HG02870 (cell line): Measurements from ENCODE around the gene EGFLAM.

ENCODE experiments used
- ATAC-seq: cut with Tn5 transposase; IDR thresholded peaks from one replicate; pipeline ENCODE4 v1.9.1; 2021; ENCODE audit warnings: mild to moderate bottlenecking, moderate library complexity; ENCODE audit not compliant: unreplicated experiment

EGFLAM gene

DNA sequence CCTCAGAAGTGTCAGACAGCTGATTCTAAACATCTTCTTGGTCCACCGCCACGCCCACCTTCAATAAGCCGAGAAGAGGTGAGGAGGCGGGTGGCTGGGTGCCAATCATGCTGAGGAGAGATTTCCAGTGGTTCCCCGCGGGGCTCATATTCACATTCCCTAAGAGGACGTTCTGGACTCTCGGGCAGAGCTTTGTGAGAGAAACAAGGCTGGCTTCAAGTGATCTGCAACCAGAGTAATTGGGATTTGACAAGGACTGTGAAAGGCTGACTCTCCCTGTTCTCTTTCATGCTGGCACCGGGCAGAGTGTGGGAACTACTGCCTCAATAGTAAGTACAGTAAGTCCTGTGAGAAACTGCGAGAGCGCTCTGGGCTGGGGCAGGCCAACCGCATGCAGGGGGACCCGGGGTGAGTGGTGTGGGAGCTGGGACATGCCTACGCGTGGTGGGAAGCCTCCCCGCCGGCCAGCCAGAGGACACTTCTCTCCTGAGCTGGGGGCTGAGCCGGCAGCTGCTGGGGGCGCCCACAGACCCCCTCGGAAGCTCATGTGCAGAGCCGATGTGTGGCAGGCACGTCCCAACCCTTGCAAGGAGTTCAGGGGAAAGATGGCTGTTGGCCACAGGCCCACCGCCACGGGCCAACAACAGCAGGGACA, 187.1 kb downstream of the EGFLAM start:
- no peak for ATAC-seq

DNA sequence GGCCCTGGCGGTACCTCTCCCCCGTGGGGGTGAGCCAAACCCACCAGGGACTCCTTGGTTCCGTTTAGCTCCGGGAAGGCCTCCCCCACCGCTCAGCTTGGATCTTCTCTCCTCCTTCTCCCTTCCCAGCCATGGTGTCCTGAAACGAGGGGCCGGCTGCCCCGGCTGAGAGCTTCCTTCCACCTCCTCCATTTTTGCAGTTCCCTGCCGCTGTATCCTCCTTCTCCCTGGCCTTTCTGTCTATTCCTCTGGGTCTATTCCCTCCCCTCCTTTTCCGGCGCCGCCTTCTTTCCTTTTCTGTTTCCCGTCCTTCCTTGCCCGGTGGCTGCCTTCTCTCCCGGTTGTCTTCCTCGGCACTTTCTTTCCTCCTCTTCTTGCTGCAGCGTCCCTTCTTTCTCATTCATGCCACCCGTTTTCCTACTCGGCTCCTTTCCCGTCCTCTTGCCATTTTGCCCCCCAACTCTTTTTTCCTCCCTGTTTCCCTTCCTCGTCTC, 187.7 kb downstream of the EGFLAM start:
- no peak for ATAC-seq

DNA sequence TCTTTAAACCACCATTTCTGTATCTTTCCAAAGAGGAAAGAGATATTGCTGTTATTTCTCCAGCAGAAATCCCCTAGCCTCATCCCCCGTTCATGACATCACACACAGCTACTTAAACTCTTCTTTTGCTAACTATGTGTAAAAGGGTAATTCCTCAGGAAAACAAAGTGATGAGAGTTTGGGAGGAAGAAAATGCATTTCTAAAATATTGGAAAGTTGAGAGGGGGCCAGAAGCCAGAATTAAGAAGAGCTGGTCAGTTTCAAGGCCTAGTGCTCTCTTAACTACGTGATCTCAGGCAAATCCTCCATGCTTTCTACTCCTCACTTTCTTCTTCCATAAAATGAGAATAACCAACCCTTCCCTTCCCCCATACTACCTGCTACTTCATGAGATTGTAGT, 188.7 kb downstream of the EGFLAM start:
- ATAC-seq, result no peak

DNA sequence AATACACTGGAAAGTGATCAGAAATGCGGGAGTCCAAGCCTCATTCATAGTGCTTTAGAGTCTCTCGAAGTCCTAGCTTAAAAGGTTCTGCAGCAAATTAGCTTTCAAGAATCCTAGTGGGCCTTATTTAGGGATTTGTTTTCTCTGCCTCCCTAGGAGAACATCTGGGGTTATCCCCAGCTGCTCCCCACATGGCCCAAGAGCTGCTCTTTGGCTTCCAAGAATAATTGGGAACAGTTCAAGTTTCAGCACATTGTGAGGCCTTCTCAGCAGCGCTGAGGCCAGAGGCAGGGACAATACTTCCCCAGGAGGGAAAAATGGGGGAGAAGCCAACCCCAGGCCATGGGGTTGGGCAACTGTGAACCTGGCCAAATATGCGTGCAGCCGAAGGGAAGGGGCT, 189.4 kb downstream of the EGFLAM start:
- ATAC-seq, result no peak

DNA sequence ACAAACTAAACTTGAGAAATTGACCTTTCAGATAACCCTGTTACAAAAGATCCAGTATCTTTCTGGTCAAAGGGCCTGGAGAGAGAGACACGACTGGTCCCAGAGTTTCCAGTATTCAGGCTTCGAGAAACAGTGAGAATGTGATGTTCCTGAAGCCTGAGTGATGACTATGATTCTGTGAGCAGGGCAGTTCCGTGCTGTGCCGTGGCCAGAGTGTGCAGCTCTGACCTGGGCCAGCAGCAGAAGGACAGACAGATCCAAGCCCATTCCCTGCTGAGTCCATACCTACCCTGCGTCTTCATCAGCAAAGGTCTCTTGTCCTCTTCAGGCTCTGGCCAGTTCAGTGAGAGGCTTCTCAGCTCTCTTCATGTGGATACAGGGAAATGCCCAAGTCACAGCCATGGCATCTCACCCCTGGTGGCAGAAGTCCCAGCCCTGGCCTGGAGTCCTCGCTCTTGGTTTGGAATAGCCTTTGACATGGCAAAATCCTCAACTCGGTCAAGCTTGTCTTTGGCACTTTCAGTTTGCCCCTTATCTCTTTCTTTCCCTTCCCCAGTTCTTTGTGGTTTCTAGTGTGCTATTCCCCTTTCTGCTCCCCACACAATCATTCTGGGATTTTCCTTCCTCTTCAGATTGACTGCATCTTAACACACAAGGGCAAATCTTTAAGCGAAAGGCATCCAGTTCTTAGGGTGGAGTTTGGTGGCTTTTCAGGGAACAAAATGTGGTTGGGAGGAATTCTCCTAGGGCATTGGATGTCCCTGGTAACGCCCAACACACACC, 190.4 kb downstream of the EGFLAM start:
- no peak for ATAC-seq

DNA sequence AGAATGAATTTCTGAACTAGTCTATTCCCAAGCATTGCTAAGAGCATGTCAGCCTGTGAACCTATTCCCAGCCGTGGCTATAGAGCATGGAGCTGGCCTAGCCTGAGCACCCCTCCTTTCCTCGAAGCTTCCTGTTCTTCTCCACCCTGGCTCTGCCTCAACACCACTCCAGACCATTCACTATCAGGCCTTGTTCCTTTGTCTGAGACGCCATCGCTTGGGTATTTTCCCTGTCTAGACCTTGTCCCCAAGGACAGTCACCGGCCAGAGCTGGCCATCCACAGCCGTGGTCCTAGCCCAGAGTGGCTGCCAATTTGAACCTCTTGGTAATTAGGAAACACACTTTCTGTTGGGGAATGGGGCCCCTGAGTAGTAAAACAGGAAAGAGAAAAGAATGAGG, 192.3 kb downstream of the EGFLAM start:
- no peak for ATAC-seq

DNA sequence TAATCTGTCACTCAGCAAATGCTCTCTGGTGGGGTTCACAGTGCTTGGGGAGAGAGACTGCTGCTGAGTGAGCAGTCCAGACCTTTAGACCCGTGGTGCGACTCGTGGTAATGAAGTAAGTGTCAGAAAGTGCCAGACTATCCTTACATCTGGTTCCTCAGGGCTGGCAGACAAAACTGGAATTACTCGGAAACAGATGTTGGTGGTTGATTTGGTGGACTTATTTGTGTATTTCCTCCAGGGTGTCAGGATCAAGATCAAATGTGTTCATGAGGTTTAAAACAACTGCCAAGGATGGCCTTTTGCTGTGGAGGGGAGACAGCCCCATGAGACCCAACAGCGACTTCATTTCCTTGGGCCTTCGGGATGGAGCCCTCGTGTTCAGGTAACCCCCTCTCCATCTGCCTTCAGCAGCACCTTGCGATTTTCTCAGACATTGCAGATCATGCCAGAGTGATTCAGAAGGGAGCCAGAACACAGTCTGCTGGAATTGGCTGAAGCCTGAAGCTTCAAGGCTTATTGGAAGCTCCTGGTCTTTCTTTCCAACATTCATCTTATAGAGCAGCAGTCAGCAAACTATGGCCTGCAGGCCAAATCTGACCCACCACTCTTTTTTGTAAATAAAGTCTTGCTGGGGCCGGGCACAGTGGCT, 192.8 kb downstream of the EGFLAM start:
- no peak for ATAC-seq

DNA sequence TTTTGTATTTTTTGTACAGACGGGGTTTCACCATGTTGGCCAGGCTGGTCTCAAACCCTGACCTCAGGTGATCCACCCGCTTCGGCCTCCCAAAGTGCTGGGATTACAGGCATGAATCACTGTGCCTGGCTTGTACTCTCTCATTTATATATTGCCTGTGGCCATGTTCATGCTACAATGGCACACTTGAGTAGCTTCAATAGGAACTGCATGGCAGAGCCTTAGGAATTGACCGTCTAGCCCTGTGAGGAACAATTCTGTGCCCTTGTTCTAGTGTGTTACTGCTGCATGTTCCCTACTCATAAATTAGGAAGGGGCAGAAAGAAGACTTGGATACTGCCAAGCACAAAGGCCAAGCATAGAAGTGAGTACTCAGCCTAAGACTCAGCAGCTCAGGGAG, 193.8 kb downstream of the EGFLAM start:
- ATAC-seq, result no peak

DNA sequence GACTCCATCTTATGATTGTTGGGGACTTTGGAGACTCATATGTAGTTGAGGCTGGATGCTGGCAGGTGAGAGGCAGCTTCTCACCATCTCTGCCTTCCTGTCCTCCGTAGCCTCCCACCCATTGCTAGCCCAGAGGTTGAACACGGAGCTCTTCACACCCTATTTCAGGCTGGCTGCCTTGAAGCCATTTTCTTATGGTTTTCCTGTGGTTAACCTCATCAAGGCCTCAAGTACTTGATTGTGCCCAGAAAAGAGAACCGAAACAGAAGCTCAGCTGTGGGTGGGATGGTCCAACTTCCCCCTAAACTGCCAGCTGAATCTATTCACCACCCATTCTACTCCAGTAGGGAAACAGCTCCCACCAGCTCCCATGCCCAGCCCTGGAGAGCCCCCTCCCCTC, 195.1 kb downstream of the EGFLAM start:
- peak; percentile 99 for ATAC-seq

DNA sequence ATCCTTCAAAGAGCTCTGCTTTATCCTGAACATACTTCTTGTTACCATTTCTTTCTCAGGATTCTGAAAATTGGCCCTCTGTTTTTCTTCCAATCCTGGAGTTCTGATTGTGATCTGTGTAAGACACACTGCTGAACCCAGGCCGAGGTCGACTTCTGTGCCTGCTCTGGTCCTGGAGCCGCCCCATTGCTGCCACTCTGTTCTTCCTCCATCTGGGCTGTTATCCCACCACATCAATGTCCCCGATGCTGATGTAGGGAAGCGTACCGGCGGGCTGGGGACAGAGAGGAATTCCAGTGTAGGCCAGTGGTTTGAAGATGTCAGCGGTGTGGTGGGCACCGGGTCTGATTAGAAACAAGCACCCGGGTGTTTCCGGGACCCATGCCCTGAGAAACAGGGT, 195.6 kb downstream of the EGFLAM start:
- ATAC-seq, result no peak

DNA sequence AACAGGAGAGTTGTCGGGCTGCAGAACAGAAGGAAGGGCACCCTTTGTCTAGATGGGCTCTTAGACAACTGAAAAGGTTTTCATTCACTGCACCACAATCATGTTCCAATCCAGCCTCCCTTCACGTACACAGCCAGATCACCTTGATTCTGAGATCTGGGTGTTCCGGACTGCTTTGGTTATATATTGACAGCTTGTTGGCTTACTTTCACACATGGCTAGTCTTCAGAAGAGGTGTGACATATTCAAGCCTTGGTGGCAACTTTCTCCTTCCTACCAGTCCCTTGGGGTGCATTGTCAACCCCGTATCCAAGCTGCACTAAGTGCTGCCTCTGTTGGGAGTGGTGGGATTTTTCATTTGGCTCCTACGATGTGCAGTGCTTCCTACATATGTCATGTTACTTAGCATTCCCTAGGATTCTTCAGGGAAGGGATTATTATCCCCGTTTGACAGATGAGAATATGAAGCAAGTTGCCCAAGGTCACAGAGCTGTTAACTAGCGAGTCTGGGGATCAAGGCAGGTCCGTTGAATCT, 197.5 kb downstream of the EGFLAM start:
- no peak for ATAC-seq

DNA sequence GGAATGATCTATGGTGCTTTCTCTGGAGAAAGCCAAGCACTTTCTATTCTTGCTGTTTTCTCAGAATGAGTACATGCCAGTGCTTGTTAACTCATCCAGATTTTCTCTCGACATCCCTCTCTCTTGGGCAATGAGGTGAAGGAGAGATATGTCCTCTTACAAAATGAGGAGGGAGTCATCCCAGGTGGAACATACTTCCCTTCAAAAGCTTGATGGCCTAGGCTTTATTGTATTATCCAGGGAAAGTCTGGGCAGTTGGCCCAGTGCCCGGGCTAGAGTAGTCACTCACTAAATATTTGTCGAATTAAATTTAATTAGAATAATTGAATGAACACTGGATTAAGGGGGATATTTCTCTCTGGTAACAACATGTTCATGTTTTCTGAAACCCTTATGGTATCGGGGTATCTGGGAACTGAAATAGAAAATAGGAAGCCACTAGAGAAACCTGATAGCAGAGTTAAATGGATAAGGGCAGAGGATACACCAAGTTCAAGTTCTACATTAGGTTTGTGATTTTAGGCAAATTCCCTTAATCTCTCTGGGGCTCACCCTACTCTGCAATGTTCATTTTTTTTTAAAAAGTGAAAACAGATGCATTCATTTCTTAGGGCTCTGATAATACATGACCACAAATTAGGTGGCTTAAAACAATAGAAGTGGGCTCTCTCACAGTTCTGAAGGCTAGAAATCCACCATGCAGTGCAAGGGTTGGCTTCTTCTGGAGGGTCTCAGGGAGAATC, 198.5 kb downstream of the EGFLAM start:
- ATAC-seq, result no peak

DNA sequence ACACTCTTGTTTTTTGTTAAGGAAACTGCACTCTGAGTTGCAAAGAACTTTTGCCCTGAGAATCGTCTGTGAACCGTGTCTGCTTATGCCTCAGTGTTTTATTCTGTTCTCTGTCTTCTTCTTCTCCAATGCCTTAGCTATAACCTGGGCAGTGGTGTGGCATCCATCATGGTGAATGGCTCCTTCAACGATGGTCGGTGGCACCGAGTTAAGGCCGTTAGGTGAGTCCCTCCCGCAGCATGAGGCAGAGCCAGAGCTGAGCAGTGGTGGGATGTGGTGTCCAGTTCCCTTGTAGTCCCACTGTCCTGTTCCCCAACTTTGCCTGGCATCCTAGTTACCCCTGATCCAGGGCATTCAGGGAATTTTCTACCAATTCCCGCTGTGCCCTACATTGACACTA, 199.8 kb downstream of the EGFLAM start:
- no peak for ATAC-seq

DNA sequence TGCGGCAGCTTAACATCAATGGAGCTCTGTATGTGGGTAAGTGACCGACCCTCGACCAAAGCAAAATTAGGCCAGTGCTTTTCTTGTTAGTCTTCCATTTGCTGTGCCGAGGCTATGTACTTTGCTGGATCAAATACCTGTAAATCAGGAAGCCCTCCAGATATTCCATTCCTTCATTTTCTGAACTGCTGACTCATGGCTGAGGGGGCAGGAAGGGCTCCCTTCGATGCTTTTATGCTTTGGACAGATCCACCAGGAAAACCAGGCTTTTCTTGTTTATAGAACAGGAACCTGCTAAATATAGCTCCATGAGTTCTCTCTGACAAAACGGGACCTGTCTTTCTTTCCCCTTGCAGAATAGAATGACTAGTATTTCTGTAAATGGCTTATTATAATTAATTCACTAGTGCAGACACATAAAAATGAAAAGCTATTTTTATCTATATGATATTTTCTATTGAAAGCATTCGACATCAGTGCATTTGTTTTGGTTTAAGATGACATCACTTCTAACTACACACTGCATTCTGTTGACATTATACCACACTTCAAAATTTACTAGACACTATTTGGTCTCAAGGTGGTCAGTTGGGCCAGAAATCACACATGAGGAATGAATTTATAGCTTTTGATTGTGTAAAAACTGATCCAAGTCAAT, 204.7 kb downstream of the EGFLAM start:
- ATAC-seq, result no peak

DNA sequence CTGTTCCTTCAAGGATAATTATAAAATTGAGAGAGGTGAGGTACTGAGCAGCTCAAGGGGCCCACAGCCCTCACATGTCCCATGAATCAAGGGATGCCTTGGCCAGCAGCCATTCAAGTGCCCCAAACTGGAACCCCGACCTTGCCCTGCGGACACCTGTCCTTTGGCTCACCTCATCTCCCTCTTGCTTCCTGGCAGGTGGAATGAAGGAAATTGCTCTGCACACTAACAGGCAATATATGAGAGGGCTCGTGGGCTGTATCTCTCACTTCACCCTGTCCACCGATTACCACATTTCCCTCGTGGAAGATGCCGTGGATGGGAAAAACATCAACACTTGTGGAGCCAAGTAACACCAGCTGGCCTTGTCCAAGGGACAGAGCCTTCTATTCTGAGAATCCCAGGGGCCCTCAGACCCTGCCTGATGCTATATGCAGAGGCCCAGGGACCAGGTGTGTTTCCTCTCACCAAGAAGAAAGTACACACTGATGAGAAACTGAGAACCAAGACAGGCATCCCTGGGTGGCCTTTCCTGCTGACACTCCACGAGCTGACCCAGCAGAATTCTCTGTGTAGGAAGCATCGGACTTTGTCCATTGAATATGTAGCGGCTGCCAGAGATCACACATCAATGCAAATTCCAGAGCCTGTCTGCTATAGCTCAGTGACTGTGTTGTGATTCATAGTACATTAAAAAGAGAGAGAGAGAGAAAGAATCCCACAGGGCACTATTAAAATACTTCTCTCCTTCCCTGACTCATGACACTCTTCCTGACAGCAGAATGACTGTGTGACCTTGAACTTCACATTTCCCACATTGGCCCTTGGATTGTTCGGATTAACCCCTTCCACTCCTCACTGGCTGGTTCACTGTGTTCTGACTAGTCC, 205.5 kb downstream of the EGFLAM start:
- ATAC-seq, result no peak

DNA sequence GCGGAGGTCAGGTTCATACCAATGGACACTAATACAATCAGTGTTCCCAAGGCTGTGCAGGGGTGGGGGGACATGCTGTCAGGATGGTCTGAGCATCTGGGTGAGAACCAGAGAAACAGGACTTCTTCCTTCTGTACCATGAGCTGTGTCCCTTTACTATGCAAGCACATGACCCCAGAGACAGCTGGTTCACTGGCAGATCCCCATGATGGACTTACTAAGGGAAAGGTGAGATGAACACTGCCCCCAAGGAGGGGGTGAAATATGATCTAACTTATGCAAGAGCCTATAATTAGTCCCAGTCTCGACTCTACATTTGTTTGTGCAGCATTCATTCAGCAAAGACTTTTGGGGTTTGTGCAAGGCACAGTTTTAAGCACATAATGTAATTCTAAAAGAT, 206.7 kb downstream of the EGFLAM start:
- ATAC-seq, result no peak

DNA sequence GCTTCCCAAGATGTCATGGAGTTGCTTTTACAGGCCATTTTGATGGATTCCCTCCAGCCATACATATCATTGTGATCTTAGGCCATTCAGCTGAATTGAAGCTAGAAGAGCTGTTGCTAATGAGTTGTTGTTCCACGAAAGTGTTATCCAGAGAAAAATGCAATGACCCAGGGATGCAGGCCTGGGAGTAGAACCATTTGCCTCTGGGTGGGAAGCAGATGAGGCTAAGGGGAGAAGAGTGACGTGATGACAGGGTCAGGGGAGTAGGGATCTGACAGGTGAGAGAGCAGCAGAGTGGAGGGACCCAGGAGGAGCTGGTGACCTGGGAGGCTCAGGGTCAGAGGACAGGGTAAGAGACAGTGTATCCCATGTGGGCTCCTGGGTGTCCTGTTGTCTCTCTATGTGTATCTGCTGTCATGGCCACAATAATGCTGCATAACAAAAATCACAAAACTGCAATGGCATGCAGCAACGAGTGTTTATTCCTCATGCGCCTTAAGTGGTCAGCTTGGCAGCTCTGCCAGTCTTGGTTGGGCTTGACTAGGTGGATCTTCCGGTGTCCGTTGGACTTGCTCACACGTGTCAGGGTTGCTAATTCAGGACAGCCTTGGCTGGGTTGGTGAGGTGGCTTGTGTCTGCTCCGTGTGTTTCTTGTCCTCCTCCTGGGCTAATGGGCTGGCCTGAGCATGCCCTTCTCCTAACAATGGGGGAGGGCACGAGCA, 207.5 kb downstream of the EGFLAM start:
- ATAC-seq, result no peak

DNA sequence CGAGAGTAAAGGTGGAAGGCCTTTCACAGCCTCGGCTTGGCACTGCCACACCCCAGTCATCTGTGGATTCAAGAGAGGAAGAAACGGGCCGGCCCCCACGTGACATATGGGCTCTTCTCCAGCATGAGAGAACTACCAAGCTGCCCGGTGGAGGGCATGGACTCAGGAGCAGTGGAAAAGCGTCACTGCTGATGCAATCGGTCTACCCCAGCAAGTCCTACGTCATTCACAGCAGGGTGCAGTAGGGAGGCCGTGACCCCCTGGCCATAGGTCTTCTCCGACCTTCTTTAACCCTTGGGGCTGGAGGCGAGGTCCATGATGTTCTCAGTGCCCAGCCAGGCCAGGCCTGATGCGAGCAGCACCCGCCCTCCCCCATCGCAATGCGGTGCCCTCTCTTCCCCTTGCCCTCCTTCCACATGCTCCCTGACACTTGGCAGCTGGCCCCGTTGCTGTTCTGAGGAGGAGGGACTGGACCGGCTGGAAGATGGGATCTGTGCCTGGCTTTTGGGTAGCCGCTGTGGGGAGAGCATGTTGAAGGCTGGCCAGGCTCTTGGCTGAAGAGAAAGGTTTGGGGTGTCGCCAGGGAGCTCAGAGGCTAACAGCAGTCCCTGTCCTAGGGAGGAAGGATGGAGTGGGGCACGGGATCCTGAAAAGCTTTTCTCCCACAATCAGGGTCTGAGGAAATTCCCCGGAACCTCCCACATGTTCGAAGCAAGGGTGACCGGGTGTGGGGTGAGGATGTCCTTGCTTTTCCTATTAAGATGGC, 208.2 kb downstream of the EGFLAM start:
- ATAC-seq, result no peak
